NCI-H1417 treated with DMSO at 0.1 percent for 48 hours (cell line): ENCODE results near the gene PDE8A.

Source experiments
- DNase-seq: peaks from one replicate; lab custom pipeline; 2025; lab: John Stamatoyannopoulos, UW

Gene PDE8A

GRCh38 chr15:85091990-85092389 lies 110.3 kb downstream of the PDE8A start:
- no peak for DNase-seq

- no peak for DNase-seq
These were observed 113.0 kb downstream of the PDE8A start for GRCh38 chr15:85094685-85095084.

- no peak for DNase-seq
These were observed 113.9 kb downstream of the PDE8A start for GRCh38 chr15:85095566-85095965.

GRCh38 chr15:85097250-85097649 lies 115.6 kb downstream of the PDE8A start:
- DNase-seq: no peak

- DNase-seq: no peak
These were observed 116.1 kb downstream of the PDE8A start for GRCh38 chr15:85097725-85098124.

- DNase-seq: no peak
These were observed 117.6 kb downstream of the PDE8A start for GRCh38 chr15:85099195-85099803.

- DNase-seq: no peak
These were observed 118.7 kb downstream of the PDE8A start for GRCh38 chr15:85100186-85100937.

- DNase-seq: no peak
These were observed 122.9 kb downstream of the PDE8A start for GRCh38 chr15:85104584-85104983.

- no peak for DNase-seq
These were observed 126.5 kb downstream of the PDE8A start for GRCh38 chr15:85108136-85108535.

- DNase-seq: no peak
These were observed 127.7 kb downstream of the PDE8A start for GRCh38 chr15:85109333-85109732.

GRCh38 chr15:85112997-85113396 lies 131.3 kb downstream of the PDE8A start:
- no peak for DNase-seq

GRCh38 chr15:85114886-85115285 lies 133.2 kb downstream of the PDE8A start:
- no peak for DNase-seq

GRCh38 chr15:85116066-85116465 lies 134.4 kb downstream of the PDE8A start:
- DNase-seq: no peak

- DNase-seq: no peak
These were observed 134.8 kb downstream of the PDE8A start for GRCh38 chr15:85116494-85116893.

- no peak for DNase-seq
These were observed 135.4 kb downstream of the PDE8A start for GRCh38 chr15:85116925-85117646.

- no peak for DNase-seq
These were observed 136.5 kb downstream of the PDE8A start for GRCh38 chr15:85118173-85118572.

GRCh38 chr15:85118581-85118980 lies 136.9 kb downstream of the PDE8A start:
- no peak for DNase-seq

GRCh38 chr15:85120351-85121113 lies 138.9 kb downstream of the PDE8A start:
- DNase-seq: no peak

- no peak for DNase-seq
These were observed 142.5 kb downstream of the PDE8A start for GRCh38 chr15:85124173-85124572.

- no peak for DNase-seq
These were observed 143.5 kb downstream of the PDE8A start for GRCh38 chr15:85125056-85125661.

- DNase-seq: no peak
These were observed 147.0 kb downstream of the PDE8A start for GRCh38 chr15:85128621-85129020.

- no peak for DNase-seq
These were observed 148.2 kb downstream of the PDE8A start for GRCh38 chr15:85129881-85130280.
